GM19372 (cell line): Measurements from ENCODE around the gene VWA3B.
"Not testable (repeated sequence)": the region's sequence is repeated elsewhere in the genome, so short reads cannot be mapped to it uniquely, and the experiment has no call there.

Experiments
- ATAC-seq: cut with Tn5 transposase; IDR thresholded peaks from one replicate; pipeline ENCODE4 v1.9.1; 2021; ENCODE audit warnings: mild to moderate bottlenecking, low read depth, moderate library complexity; ENCODE audit not compliant: unreplicated experiment

The VWA3B gene

GRCh38 chr2:98086491-98087446, at the start of gene VWA3B:
VWA3B (plus strand) TSS chr2:98087167; CDS start chr2:98093093, 5,926 bp downstream.
- peak; percentile 89 for ATAC-seq

DNA sequence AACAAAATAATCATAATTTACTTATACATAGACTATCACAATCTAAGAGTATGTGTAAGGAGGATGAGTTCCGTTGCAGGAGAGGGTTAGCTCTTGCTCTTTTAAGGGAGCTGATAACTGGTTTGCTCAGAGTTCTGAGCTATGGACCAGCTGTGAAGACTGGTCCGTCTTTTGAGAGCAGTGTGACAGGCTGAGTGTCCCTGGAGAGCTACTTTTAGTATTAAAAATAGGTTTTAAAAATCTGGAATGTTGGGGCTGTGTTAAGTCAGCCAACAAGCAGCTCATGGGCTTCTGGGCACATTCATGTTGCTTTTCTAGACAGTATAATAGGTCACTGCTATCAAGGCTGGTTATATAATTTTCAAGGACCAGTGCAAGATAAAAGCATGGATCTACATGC, 49.8 kb upstream of the VWA3B start:
- ATAC-seq: no peak

- no peak for ATAC-seq
Observed at GRCh38 chr2:98037666-98038336, 49.2 kb upstream of the VWA3B start.

DNA sequence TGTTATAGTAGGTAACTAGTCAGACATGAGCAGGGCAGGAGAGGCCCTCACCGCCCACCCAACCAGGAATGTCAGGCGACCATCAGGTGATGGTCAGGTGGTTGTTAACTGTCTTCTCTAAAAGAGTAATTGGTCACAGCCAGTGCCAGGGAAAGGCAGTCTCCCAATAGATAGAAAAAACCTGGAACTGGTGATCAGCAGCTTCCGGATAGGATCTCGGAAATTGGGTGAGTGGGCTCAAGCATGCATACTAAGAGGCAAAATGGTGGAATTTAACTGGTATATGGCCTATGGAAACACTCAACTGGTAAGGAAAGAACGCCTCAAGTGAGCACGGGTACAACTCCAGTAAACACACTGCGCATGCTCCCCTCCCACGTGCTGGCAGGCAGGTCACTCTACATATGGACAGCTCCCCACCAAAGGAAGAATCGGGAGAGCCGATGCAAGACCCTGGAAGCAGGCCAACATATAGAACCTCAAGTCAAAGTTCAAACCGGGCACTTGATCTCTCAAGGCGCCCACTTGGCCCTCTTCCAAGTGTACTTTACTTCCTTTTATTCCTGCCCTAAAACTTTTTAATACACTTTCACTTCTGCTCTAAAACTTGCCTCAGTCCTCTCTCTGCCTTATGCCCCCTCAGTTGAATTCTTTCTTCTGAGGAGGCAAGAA, 47.7 kb upstream of the VWA3B start:
- ATAC-seq: no peak

DNA sequence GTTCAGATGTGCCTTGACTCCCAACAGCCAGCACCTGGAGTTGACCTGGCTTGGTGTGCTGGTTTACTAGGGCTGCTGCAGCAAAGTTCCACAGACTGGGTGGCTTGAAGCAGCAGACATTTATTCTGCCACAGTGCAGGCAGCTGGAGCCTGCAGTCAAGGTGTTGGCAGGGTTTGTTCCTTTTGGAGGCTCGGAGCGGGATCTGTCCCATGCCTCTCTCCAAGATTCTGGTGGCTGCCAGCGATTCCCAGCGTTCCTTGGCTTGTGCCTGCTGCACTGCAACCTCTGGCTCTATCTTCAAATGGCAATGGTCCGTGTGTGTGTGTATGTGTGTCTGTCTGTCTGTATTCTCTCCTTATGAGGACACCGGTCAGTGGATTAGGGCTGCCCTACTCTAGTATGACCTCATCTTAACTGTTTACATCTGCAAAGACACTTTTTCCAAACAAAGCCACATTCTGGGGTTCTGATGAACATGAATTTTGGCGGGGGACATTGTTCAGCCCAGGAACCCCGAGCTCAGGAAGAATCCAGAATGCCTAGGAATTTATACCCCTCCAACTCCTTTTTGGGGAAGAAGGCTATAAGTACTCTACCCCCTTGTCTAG, 46.5 kb upstream of the VWA3B start:
- ATAC-seq: no peak

DNA sequence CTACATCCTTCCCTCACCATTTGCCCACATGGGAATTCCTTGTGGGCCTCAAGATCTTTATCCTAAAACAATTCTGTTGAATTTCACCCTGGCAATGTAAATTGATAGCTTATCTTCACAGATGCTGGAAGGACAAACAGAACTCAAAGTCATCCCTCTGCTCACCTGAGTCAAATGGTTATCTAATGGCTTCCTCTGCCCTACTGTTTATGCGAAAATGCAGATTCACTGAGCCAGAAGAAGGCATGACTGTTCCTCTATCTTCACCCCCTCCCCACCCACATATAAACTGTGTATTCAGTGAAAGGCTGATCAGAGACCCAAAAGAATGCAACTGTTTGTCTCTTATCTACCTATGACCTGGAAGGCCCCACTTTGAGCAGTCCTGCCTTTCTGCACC, 43.9 kb upstream of the VWA3B start:
- no peak for ATAC-seq

GRCh38 chr2:98044730-98045129, 42.2 kb upstream of the VWA3B start:
- ATAC-seq: not testable (repeated sequence)

DNA sequence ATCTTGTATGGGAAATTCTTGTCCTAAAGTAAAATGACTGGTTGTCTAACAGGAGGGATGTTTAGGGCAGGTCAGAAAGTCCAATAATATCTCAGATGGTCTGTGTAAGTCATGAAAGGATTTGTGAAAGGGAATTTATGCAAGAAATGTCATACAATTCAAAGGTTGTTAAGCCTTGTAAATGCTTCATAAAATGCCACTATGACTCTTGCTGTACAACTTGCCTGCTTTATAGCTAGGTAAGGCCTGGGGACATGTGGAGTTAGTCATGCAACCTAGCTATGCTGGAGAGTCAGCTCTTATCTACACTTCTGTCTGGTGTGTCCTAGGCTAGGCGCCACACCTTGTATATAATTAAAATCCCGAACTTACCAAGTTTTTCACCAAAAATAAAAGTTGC, 36.9 kb upstream of the VWA3B start:
- ATAC-seq: no peak

- no peak for ATAC-seq
Observed at GRCh38 chr2:98058191-98058975, 28.6 kb upstream of the VWA3B start.

- no peak for ATAC-seq
Observed at GRCh38 chr2:98060277-98060676, 26.7 kb upstream of the VWA3B start.

- no peak for ATAC-seq
Observed at GRCh38 chr2:98063291-98063854, 23.6 kb upstream of the VWA3B start.

GRCh38 chr2:98065808-98066207, 21.2 kb upstream of the VWA3B start:
- ATAC-seq: no peak

- ATAC-seq: no peak
Observed at GRCh38 chr2:98067160-98067559, 19.8 kb upstream of the VWA3B start.

GRCh38 chr2:98070081-98070480, 16.9 kb upstream of the VWA3B start:
- no peak for ATAC-seq

GRCh38 chr2:98072442-98072841, 14.5 kb upstream of the VWA3B start:
- ATAC-seq: no peak

DNA sequence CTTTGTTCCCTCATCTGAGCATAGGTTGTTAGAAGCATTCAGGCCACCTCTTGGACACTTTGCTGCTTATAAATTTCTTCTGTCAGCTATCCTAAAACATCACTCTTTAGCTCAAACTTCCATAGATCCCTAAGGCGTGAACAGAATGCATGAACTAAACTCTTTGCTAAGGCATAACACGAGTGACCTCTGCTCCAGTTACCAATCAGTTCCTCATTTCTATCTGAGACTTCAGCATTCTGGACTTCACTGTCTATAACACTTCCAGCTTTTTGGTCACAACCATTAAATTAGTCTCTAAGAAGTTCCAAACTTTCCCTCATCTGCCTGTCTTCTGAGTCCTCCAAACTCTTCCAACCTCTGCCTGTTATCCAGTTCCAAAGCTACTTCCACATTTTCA, 8.3 kb upstream of the VWA3B start:
- no peak for ATAC-seq

GRCh38 chr2:98084151-98084868, 2.7 kb upstream of the VWA3B start:
- no peak for ATAC-seq

DNA sequence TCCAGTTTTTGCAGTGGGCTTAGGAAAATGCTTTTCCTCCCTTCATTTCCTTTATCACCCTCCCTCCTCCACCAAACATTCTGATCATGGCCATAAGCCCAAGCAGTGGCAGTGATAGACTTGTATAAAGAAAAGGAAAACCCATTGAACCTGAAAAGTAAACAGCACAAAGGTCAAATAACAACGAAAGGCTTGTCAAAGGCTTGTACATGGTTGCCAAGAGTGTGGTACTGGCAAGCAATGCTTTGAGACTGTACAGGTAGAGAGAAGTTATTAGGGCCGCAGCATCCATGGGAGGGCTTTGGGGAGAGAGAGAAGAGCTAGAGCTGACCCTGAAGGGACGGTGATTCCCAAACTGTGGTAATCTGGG, 2.1 kb upstream of the VWA3B start:
- no peak for ATAC-seq

DNA sequence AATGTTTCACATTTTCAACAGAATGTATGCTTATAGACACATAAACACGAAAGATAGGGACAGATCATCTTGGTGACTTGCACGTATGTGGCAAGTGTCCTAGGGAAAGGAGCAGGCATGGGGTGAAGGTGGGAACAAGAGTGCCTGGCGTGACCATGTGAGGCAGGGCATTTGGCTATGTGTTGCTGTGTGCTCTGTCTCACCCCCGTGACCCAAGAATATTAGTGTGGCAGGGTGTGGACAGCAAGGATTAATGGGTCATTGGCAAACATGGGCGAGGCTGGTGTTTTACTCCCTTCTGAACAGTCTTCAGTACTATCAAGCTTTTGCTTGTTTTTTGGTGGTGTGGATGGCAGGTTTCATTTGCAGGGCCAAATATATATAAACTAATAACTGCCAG, 1.3 kb upstream of the VWA3B start:
- no peak for ATAC-seq
